H1 (cell line): ENCODE measurements around the gene MAPK4. TPM values are rescaled to one million over a fixed set of nuclear protein-coding genes. Genes with fewer than 3 reads are reported as not detected.

Source experiments
- CTCF ChIA-PET: fragments of 300-600 bp; sonication (Branson Sonifier 250); formaldehyde crosslinking; loops from one replicate; lab custom pipeline; 2021; ENCODE audit not compliant: partially characterized antibody; lab: Charles Lee
- POLR2A ChIA-PET: fragments of 300-600 bp; sonication (Branson Sonifier 250); formaldehyde crosslinking; loops from one replicate; lab custom pipeline; 2021; ENCODE audit warnings: inconsistent platforms; ENCODE audit not compliant: partially characterized antibody; lab: Charles Lee
- DNase-seq, 2 experiments: peaks; one replicate each; pipeline versions ENCODE4 v3.0.0 to v3.0.0-alpha.2; 2010 to 2022; ENCODE audit warnings: low spot score in 2 of 2, low read depth in 1 of 2, mixed read lengths in 1 of 2
- FAIRE-seq: peaks from 2 replicates; lab custom pipeline; 2011; peaks lifted over from hg19 to GRCh38; lab: Jason Lieb, UNC
- H2AFZ ChIP-seq: 2 replicates; pipeline ENCODE4 v1.8.1; 2012; ENCODE audit warnings: low read length, inconsistent platforms
- H2AK5ac ChIP-seq: 2 replicates; pipeline ENCODE4 v1.6.1; 2013; ENCODE audit warnings: low read depth, low read length
- H2BK120ac ChIP-seq: replicated peaks from 2 replicates; pipeline ENCODE3; 2013; ENCODE audit warnings: low read depth, low read length, inconsistent platforms
- H2BK12ac ChIP-seq: 2 replicates; pipeline ENCODE4 v1.6.1; 2013; ENCODE audit warnings: low read depth, low read length
- H2BK15ac ChIP-seq: 2 replicates; pipeline ENCODE4 v1.6.1; 2013; ENCODE audit warnings: low read length
- H2BK20ac ChIP-seq: 2 replicates; pipeline ENCODE4 v1.6.1; 2013; ENCODE audit warnings: low read length
- H2BK5ac ChIP-seq: 2 replicates; pipeline ENCODE4 v1.6.1; 2013; ENCODE audit warnings: low read depth, low read length
- H3K14ac ChIP-seq: 2 replicates; pipeline ENCODE4 v1.6.1; 2013; ENCODE audit warnings: inconsistent platforms; ENCODE audit not compliant: insufficient read length
- H3K18ac ChIP-seq: 2 replicates; pipeline ENCODE4 v1.6.1; 2013; ENCODE audit warnings: low read length; ENCODE audit errors: extremely low read depth
- H3K23ac ChIP-seq: 2 replicates; pipeline ENCODE4 v1.6.1; 2013; ENCODE audit warnings: inconsistent platforms; ENCODE audit not compliant: insufficient read length
- H3K23me2 ChIP-seq: 2 replicates; pipeline ENCODE4 v1.6.1; 2013; ENCODE audit warnings: low read depth, low read length
- H3K27ac ChIP-seq: 2 replicates; pipeline ENCODE4 v1.6.1; 2011; ENCODE audit warnings: low read depth, low read length, inconsistent platforms
- H3K27me3 ChIP-seq, 4 experiments: replicated peaks in 1 of 4; 1 replicate in 1 of 4; 2 replicates in 3 of 4; pipeline versions ENCODE4 v1.6.1 to v1.8.1; 2011 to 2013; ENCODE audit warnings: low read length in 3 of 4, mild to moderate bottlenecking in 3 of 4, inconsistent platforms in 2 of 4, mixed read lengths in 2 of 4, moderate library complexity in 1 of 4; ENCODE audit not compliant: control insufficient read depth in 3 of 4, insufficient read depth in 3 of 4; ENCODE audit errors: extremely low read depth in 1 of 4
- H3K36me3 ChIP-seq, 4 experiments: 2 replicates each; pipeline versions ENCODE4 v1.6.1 to v1.8.1; 2011 to 2013; ENCODE audit warnings: mild to moderate bottlenecking in 4 of 4, low read length in 3 of 4, moderate library complexity in 2 of 4, control low read depth in 1 of 4, inconsistent platforms in 1 of 4; ENCODE audit not compliant: insufficient read depth in 4 of 4, control insufficient read depth in 2 of 4
- H3K4ac ChIP-seq: replicated peaks from 2 replicates; pipeline ENCODE3; 2013; ENCODE audit warnings: low read length, low read depth, mixed read lengths, inconsistent platforms; ENCODE audit not compliant: insufficient read length
- H3K4me1 ChIP-seq, 4 experiments: replicated peaks in 1 of 4; 1 replicate in 1 of 4; 2 replicates in 3 of 4; pipeline versions ENCODE4 v1.6.1 to v1.8.1; 2011 to 2013; ENCODE audit warnings: low read length in 3 of 4, inconsistent platforms in 2 of 4, mixed read lengths in 1 of 4; ENCODE audit not compliant: insufficient read depth in 4 of 4, control insufficient read depth in 3 of 4
- H3K4me2 ChIP-seq, 2 experiments: 2 replicates each; pipeline versions ENCODE4 v1.6.1 to v1.8.1; 2011 to 2013; ENCODE audit warnings: low read depth in 2 of 2, low read length in 2 of 2, control low read depth in 1 of 2, inconsistent platforms in 1 of 2, mild to moderate bottlenecking in 1 of 2; ENCODE audit not compliant: insufficient read depth in 1 of 2
- H3K4me3 ChIP-seq, 4 experiments: fragments of 200-600, 300-600 bp in 1 of 4; sonication (generic), shearing (Covaris generic), sonication (Bioruptor Twin) in 1 of 4; 2 replicates each; pipeline versions ENCODE4 v1.5.1 to v1.8.1; 2011 to 2016; ENCODE audit warnings: low read length in 4 of 4, low read depth in 3 of 4, control low read depth in 2 of 4, inconsistent platforms in 2 of 4, mild to moderate bottlenecking in 2 of 4, mixed read lengths in 1 of 4, moderate library complexity in 1 of 4; ENCODE audit not compliant: insufficient read depth in 2 of 4; ENCODE audit errors: extremely low read depth in 1 of 4
- H3K56ac ChIP-seq: replicated peaks from 2 replicates; pipeline ENCODE3; 2013; ENCODE audit warnings: low read depth, mild to moderate bottlenecking, mixed read lengths, low read length, inconsistent platforms; ENCODE audit not compliant: insufficient read length
- H3K79me1 ChIP-seq: 2 replicates; pipeline ENCODE4 v1.6.1; 2013; ENCODE audit warnings: low read depth, low read length, control low read depth
- H3K79me2 ChIP-seq, 2 experiments: 2 replicates each; pipeline versions ENCODE4 v1.6.1 to v1.8.1; 2012 to 2013; ENCODE audit warnings: low read length in 2 of 2, mild to moderate bottlenecking in 2 of 2, inconsistent platforms in 1 of 2; ENCODE audit not compliant: insufficient read depth in 2 of 2, control insufficient read depth in 1 of 2
- H3K9ac ChIP-seq, 4 experiments: replicated peaks in 1 of 4; 1 replicate in 1 of 4; 2 replicates in 3 of 4; pipeline versions ENCODE4 v1.6.1 to v1.8.1; 2011 to 2013; ENCODE audit warnings: low read depth in 3 of 4, low read length in 3 of 4, control low read depth in 2 of 4, mild to moderate bottlenecking in 2 of 4, moderate library complexity in 2 of 4, inconsistent platforms in 1 of 4; ENCODE audit errors: extremely low read depth in 1 of 4
- H3K9me3 ChIP-seq, 2 experiments: 2 replicates each; pipeline versions ENCODE4 v1.6.1 to v1.8.1; 2012 to 2013; ENCODE audit warnings: mild to moderate bottlenecking in 2 of 2, moderate library complexity in 2 of 2, control low read depth in 1 of 2, inconsistent platforms in 1 of 2, low read depth in 1 of 2, low read length in 1 of 2, mixed read lengths in 1 of 2; ENCODE audit not compliant: insufficient read depth in 2 of 2
- H4K20me1 ChIP-seq, 2 experiments: replicated peaks in 1 of 2; 2 replicates each; pipeline versions ENCODE3 to v1.8.1; 2011 to 2013; ENCODE audit warnings: inconsistent platforms in 2 of 2, low read length in 2 of 2, mild to moderate bottlenecking in 1 of 2; ENCODE audit not compliant: insufficient read depth in 2 of 2, control insufficient read depth in 1 of 2
- H4K5ac ChIP-seq: 2 replicates; pipeline ENCODE4 v1.6.1; 2013; ENCODE audit warnings: low read length, low read depth, mixed read lengths, inconsistent platforms; ENCODE audit not compliant: insufficient read length
- H4K8ac ChIP-seq: 2 replicates; pipeline ENCODE4 v1.8.0; 2013; ENCODE audit warnings: mild to moderate bottlenecking, moderate library complexity, low read length, inconsistent platforms; ENCODE audit not compliant: insufficient read depth; ENCODE audit errors: extremely low read depth
- H4K91ac ChIP-seq: replicated peaks from 2 replicates; pipeline ENCODE3; 2013; ENCODE audit warnings: low read length, mixed read lengths, inconsistent platforms; ENCODE audit not compliant: insufficient read length
- ASH2L ChIP-seq: fragments of 200-600, 300-600 bp; sonication (generic); IDR thresholded peaks from one replicate; pipeline ENCODE4 v1.7.1; 2017; ENCODE audit warnings: low read length
- BCL11A ChIP-seq, 2 experiments: IDR thresholded peaks; one replicate each; pipeline ENCODE4 v1.6.1; 2011; ENCODE audit warnings: low read depth in 2 of 2, low read length in 2 of 2, mild to moderate bottlenecking in 2 of 2
- EGR1 ChIP-seq: IDR thresholded peaks from 2 replicates; pipeline ENCODE4 v1.6.1; 2011; ENCODE audit warnings: low read depth, low read length, borderline replicate concordance
- FOSL1 ChIP-seq: IDR thresholded peaks from 2 replicates; pipeline ENCODE4 v1.6.1; 2011; ENCODE audit warnings: mild to moderate bottlenecking, low read depth, low read length, moderate library complexity; ENCODE audit not compliant: insufficient read depth
- JUND ChIP-seq: IDR thresholded peaks from 2 replicates; pipeline ENCODE4 v1.6.1; 2011; ENCODE audit warnings: mild to moderate bottlenecking, improper control_type of control experiment, low read length
- KDM4A ChIP-seq: IDR thresholded peaks from one replicate; pipeline ENCODE4 v1.7.1; 2012; ENCODE audit warnings: low read depth, mild to moderate bottlenecking, moderate library complexity, low read length, inconsistent platforms; ENCODE audit not compliant: severe bottlenecking
- PHF8 ChIP-seq: fragments of 200-600 bp; sonication (generic); conservative IDR thresholded peaks from 2 replicates; pipeline ENCODE4 v1.7.1; 2012; ENCODE audit warnings: low read depth, mild to moderate bottlenecking, inconsistent platforms, low read length, moderate library complexity
- POU5F1 ChIP-seq: IDR thresholded peaks from 2 replicates; pipeline ENCODE4 v1.6.1; 2011; ENCODE audit warnings: low read depth, mild to moderate bottlenecking, low read length, moderate library complexity
- RAD21 ChIP-seq, 2 experiments: IDR thresholded peaks in 1 of 2; conservative IDR thresholded peaks in 1 of 2; 2 replicates each; pipeline ENCODE4 v1.6.1; 2011; ENCODE audit warnings: low read depth in 2 of 2, low read length in 2 of 2, improper control_type of control experiment in 1 of 2, inconsistent platforms in 1 of 2, mild to moderate bottlenecking in 1 of 2, moderate library complexity in 1 of 2
- SIN3A ChIP-seq, 2 experiments: IDR thresholded peaks in 1 of 2; conservative IDR thresholded peaks in 1 of 2; 2 replicates each; pipeline ENCODE4 v1.6.1; 2011 to 2012; ENCODE audit warnings: low read length in 2 of 2, improper control_type of control experiment in 1 of 2, low read depth in 1 of 2, mild to moderate bottlenecking in 1 of 2
- SIRT6 ChIP-seq: IDR thresholded peaks from one replicate; pipeline ENCODE4 v1.7.1; 2012; ENCODE audit warnings: low read length, inconsistent platforms
- TAF1 ChIP-seq: IDR thresholded peaks from 2 replicates; pipeline ENCODE4 v1.6.1; 2011; ENCODE audit warnings: mild to moderate bottlenecking, low read depth, low read length
- TCF12 ChIP-seq: IDR thresholded peaks from 2 replicates; pipeline ENCODE4 v1.6.1; 2011; ENCODE audit warnings: low read depth, mild to moderate bottlenecking, low read length
- YY1 ChIP-seq: IDR thresholded peaks from 2 replicates; pipeline ENCODE4 v1.6.1; 2011; ENCODE audit warnings: low read depth, mild to moderate bottlenecking, low read length
- WGBS, 2 experiments: shearing (Covaris generic) in 1 of 2; methylation state at CpG; one replicate each; pipeline versions ENCODE4 v1.1.6 to v1.1.7; 2013 to 2015; ENCODE audit warnings: low lambda C conversion rate in 2 of 2, mixed read lengths in 2 of 2, inconsistent platforms in 1 of 2, low coverage in 1 of 2, missing lambda C conversion rate in 1 of 2; ENCODE audit not compliant: insufficient replicate concordance in 2 of 2, insufficient coverage in 1 of 2, insufficient read length in 1 of 2; ENCODE audit errors: extremely low coverage in 1 of 2, missing lambda C conversion rate in 1 of 2; 5-methylcytosine and 5-hydroxymethylcytosine counted together
- polyA plus RNA-seq, 7 experiments: library from polyadenylated mRNA; depleted of rRNA in 3 of 7; stranded (reverse) in 5 of 7; unstranded in 2 of 7; fragments of >200 nt in 5 of 7; fragments of 200-250 nt in 2 of 7; gene quantifications; 1 replicate in 5 of 7; 2 replicates in 1 of 7; 4 replicates in 1 of 7; pipeline versions ENCODE4 v1.2.1 to v1.2.3, GENCODE V29; 2011 to 2013; ENCODE audit warnings: missing spikeins in 2 of 7, mixed read lengths in 2 of 7
- total RNA-seq: library from RNA; stranded (reverse); fragmentation: NEBNext Ultra II Directional; extraction: Animal tissue kit (Norgen Biotek cat#: 25700); gene quantifications from 2 replicates; pipeline ENCODE4 v1.2.1, GENCODE V29; 2021
- TF ChIP-seq, protein P1 (sequence below): IDR thresholded peaks from 2 replicates; pipeline ENCODE4 v1.6.1; 2012; ENCODE audit warnings: inconsistent platforms

MAPK4 gene
- total and polyA plus RNA-seq, 2 of the 8 experiments (the other 6 are each of a cell fraction or from before 2014, with no cell fraction given), result 3.2 to 3.7 TPM

- WGBS, 2 experiments, result 92% methylated on average over 7 of the region's 7 CpGs; no CpG with 5 or more reads in 1 of the 2 experiments
- Histone ChIP-seq H4K5ac (no peak overlapping the region), H3K9me3 (no peaks in the 10 kb centered on the region), H2AK5ac (no peak overlapping the region), H2BK15ac (no peak overlapping the region), H4K20me1 (no peaks in the 10 kb centered on the region), H3K4me3 (no peak overlapping the region), H2AFZ (no peak overlapping the region), H3K9ac (no peak overlapping the region), H4K8ac (no peak overlapping the region), H3K27ac (no peak overlapping the region), H3K23ac (no peak overlapping the region), H2BK20ac (no peak overlapping the region), H3K4me2 (no peak overlapping the region), H2BK5ac (no peak overlapping the region), H3K79me2 (no peaks in the 10 kb centered on the region), H3K18ac (no peak overlapping the region), H3K4ac (no peak overlapping the region), H3K4me1 (no peaks in the 10 kb centered on the region), H3K27me3 (no peaks in the 10 kb centered on the region), H2BK12ac (no peak overlapping the region), H3K23me2 (no peaks in the 10 kb centered on the region), H3K36me3 (no peaks in the 10 kb centered on the region; a peak in 1 of 8 replicates), H3K56ac (no peak overlapping the region), H3K79me1 (no peaks in the 10 kb centered on the region), H2BK120ac (no peak overlapping the region), H3K14ac (no peak overlapping the region), H4K91ac (no peak overlapping the region)
- POLR2A ChIA-PET, result no interaction called here
- FAIRE-seq, result no peak
- CTCF ChIA-PET, result no interaction called here
- DNase-seq, result peak in 1 of 2 experiments; percentile 22
- no peak for TF ChIP-seq BCL11A (IDR thresholded peaks at IDR 0.05; ENCODE audit: low read depth in 2 of 2, low read length in 2 of 2)
- TF ChIP-seq SIRT6, result no peak
- TF ChIP-seq POU5F1, result no peak
- TF ChIP-seq TCF12, result no peak
- no peak for TF ChIP-seq KDM4A
- TF ChIP-seq FOSL1, result no peak
- TF ChIP-seq, protein P1, sequence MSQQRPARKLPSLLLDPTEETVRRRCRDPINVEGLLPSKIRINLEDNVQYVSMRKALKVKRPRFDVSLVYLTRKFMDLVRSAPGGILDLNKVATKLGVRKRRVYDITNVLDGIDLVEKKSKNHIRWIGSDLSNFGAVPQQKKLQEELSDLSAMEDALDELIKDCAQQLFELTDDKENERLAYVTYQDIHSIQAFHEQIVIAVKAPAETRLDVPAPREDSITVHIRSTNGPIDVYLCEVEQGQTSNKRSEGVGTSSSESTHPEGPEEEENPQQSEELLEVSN, result no peak
- TF ChIP-seq YY1, result no peak
- no peak for TF ChIP-seq JUND
- TF ChIP-seq EGR1, result no peak
- no peak for TF ChIP-seq TAF1
- TF ChIP-seq SIN3A (conservative IDR thresholded peaks at IDR 0.05 in 1 of 2, IDR thresholded peaks at IDR 0.05 in 1 of 2; ENCODE audit: low read depth in 1 of 2, low read length in 2 of 2), result no peak
- TF ChIP-seq PHF8, result no peak
- no peak for TF ChIP-seq ASH2L
- no peak for TF ChIP-seq RAD21 (IDR thresholded peaks at IDR 0.05 in 1 of 2, conservative IDR thresholded peaks at IDR 0.05 in 1 of 2; ENCODE audit: low read depth in 2 of 2, low read length in 2 of 2)
These were observed 197.5 kb downstream of the MAPK4 start for GRCh38 chr18:50757358-50757757.
